ENCODE results near the gene FILIP1.
A peak's percentile ranks its signal among the peaks of the same experiment; 100 is the strongest.

FILIP1 gene

GRCh38 chr6:75377386-75377785 lies 116.2 kb downstream of the FILIP1 start:
- peak in 1 of 2 experiments; percentile 4 for DNase-seq

- DNase-seq = no peak
Observed at GRCh38 chr6:75376347-75377024, 117.1 kb downstream of the FILIP1 start.

GRCh38 chr6:75374961-75375400 lies 118.6 kb downstream of the FILIP1 start:
- no peak for DNase-seq

- no peak for DNase-seq
Observed at GRCh38 chr6:75372884-75373283, 120.7 kb downstream of the FILIP1 start.

- DNase-seq = no peak
Observed at GRCh38 chr6:75370011-75370410, 123.6 kb downstream of the FILIP1 start.

- no peak for DNase-seq
Observed at GRCh38 chr6:75368864-75369402, 124.7 kb downstream of the FILIP1 start.

GRCh38 chr6:75368151-75368779 lies 125.3 kb downstream of the FILIP1 start:
- DNase-seq = no peak

GRCh38 chr6:75363304-75363703 lies 130.3 kb downstream of the FILIP1 start:
- DNase-seq = no peak

- no peak for DNase-seq
Observed at GRCh38 chr6:75353644-75354043, 140.0 kb downstream of the FILIP1 start.

- no peak for DNase-seq
Observed at GRCh38 chr6:75351570-75351969, 142.0 kb downstream of the FILIP1 start.

GRCh38 chr6:75350808-75351207 lies 142.8 kb downstream of the FILIP1 start:
- no peak for DNase-seq

- no peak for DNase-seq
Observed at GRCh38 chr6:75350156-75350555, 143.4 kb downstream of the FILIP1 start.

GRCh38 chr6:75349262-75349984 lies 144.2 kb downstream of the FILIP1 start:
- peak in 1 of 2 experiments; percentile 18 for DNase-seq

GRCh38 chr6:75348882-75349261 lies 144.7 kb downstream of the FILIP1 start:
- DNase-seq = no peak

GRCh38 chr6:75347898-75348610 lies 145.5 kb downstream of the FILIP1 start:
- DNase-seq = no peak

- DNase-seq = no peak
Observed at GRCh38 chr6:75345413-75345812, 148.2 kb downstream of the FILIP1 start.

- no peak for DNase-seq
Observed at GRCh38 chr6:75344455-75344854, 149.1 kb downstream of the FILIP1 start.

GRCh38 chr6:75344021-75344420 lies 149.6 kb downstream of the FILIP1 start:
- no peak for DNase-seq

- no peak for DNase-seq
Observed at GRCh38 chr6:75337835-75338580, 155.6 kb downstream of the FILIP1 start.

GRCh38 chr6:75334266-75335040 lies 159.1 kb downstream of the FILIP1 start:
- DNase-seq = no peak

- no peak for DNase-seq
Observed at GRCh38 chr6:75333676-75334200, 159.9 kb downstream of the FILIP1 start.

All from NCI-H187 (cell line).